T-helper 2 cell treated with Interferon-gamma antibody and Interleukin-4, amounts not matched to agents 100 ng/mL and 5 ng/mL, for 36 hours (primary cell): Measurements from ENCODE around the gene DLEU7. TPM values are rescaled to one million over a fixed set of nuclear protein-coding genes. Genes with fewer than 3 reads are reported as not detected.

ENCODE experiments used
- intact Hi-C: fragments of 100-400 bp; cut with micrococcal nuclease; formaldehyde crosslinking; loops from one replicate; pipeline ENCODE4 v1.15.1; 2023
- total RNA-seq: library from RNA; stranded (reverse); gene quantifications from 2 replicates; pipeline ENCODE4 v1.2.3, GENCODE V29; 2022

DLEU7 gene
- total RNA-seq, 1 donor from 2014 or later, result not detected

- intact Hi-C loops, result no loop called here
Observed at GRCh38 chr13:50797091-50797490, 46.4 kb downstream of the DLEU7 start.

DNA sequence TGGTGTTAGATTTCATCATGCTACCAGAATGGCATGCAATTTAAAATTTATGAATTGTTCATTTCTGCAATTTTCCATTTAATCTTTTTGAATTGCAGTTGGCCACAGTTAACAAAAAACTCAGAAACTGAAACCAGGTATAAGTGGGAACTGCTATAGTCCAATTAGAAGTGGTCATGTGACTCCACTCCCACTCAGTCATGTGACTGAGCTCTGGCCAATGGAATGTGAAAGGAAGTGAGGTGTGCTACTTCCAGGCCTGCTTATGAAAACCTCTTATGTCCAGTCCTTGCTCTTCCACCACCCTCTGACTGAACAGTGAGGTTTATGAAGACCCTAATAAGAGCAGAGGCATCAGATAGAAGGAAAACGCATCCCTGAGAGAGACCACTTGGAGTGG lies 47.0 kb downstream of the DLEU7 start:
- intact Hi-C loops, result no loop called here

- intact Hi-C loops, result no loop called here
Observed at GRCh38 chr13:50794226-50794625, 49.3 kb downstream of the DLEU7 start.

DNA sequence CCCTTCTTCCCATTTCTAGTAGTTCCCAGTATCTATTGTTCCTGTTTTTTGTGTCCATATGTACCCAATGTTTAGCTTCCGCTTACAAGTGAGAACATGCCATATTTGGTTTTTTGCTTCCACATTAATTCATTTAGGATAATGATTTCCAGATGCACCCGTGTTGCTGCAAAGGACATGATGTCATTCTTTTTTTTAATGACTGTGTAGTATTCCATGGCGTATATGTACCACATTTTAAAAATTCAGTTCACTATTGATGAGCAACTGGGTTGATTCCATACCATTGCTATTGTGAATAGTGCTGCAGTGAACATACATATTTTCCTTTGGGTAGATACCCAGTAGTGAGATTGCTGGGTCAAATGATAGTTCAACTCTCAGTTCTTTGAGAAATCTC lies 50.5 kb downstream of the DLEU7 start:
- intact Hi-C loops, result no loop called here

GRCh38 chr13:50788551-50789210 lies 54.8 kb downstream of the DLEU7 start:
- intact Hi-C loops, result no loop called here

DNA sequence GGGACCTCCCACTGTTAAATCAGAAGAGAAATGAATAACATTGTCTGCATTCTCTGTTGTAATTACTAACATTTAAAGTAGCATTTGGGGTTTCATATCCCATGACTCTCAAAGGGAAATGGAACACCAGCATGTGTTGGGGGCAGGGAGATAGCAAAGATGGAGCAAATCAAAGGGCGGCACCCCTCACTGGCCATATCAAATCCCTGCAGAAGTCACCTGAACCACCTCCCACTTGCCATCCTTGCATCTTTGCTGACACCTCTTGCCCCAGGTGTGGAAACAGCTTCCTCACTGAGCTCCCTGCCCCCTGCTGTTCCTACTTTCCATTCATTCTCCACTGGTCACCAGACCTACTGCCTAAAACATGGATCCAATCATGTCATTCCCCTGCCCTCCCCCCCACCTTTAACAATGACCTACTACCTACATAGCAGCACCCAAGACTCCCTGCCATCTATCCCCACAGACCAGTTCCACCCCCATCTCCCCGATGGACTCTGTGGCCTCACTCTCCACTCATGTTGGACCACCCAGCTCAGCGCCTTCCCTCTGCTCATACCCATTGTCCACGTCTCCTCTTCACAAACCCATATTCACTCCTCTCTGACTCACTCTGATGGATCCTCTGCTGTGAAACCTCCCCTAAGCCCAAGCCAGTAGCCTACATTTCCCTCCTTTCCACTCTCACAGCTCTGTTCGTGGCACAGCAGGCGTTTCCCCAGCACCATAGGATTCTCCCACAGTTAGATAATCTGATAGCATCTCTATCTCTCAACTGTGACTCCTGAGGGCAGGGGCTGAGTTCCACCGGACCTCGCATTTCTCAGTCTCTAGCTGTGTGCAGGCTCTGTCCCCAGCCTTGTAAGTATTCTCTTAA lies 55.9 kb downstream of the DLEU7 start:
- intact Hi-C loops, result no loop called here

DNA sequence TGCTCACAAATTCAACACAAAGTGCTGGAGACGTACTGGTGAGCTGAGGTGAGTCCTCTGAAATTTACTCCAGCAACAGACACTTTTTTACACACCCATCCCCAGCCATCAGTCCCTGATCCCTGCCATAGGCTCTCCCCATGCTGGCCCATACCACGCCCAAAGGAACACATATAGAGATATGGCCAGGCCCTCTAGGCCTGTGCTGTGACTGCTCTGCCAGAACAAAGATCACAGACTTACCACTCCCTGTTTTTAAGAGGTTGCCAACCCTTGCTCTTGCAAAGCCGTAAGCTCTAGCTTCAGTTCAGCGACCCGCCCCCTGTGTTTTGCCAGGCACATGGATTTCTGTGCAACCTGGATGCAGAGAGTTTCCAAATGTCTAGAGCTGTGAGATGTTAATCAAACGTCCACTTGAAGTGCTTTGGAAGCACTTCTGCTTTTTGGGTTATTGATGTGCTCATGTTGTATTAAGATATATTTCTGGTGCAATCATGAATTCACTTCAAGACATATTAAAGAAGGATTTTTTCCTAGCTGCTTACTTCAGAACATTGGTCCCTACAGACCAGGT lies 59.7 kb downstream of the DLEU7 start:
- intact Hi-C loops, result no loop called here

GRCh38 chr13:50783066-50783465 lies 60.4 kb downstream of the DLEU7 start:
- intact Hi-C loops, result no loop called here

DNA sequence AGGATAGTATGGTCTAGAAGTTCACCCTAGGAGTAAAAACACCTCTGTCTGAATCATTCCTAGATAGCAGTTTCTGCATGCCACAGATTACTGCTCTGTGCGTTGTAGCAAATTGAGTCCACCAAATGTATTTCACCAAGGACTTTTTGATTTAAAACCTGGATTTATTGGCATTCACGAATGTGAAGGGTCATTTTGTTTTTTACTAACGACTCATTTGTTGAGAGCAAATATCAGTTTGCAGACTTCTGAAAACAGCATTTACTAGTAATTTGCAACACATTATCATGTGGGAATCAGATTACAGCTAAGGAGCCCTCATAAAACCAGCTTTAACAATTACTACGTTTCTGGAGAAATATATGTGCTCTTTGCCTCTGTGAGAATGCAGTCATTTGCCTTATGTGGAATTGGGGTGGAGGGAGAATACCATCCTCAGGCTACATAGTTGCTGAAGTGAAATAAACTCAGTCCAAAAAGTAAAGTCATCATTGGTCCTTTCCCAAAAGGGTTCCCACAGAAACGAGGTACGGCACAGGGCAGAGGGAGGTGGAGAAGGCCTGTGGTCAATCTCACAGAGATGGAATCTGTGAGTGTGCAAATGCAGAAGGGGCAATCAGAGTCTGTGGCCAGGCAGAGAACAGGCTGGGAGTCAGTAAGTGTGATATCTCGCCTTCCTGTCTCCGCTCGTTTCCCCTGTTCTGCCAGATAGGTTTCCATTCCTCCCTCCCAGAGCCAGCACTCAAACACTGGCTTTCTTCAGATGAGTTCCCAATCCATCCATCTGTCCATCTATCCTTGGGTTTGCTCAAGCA lies 63.1 kb downstream of the DLEU7 start:
- intact Hi-C loops, result no loop called here

DNA sequence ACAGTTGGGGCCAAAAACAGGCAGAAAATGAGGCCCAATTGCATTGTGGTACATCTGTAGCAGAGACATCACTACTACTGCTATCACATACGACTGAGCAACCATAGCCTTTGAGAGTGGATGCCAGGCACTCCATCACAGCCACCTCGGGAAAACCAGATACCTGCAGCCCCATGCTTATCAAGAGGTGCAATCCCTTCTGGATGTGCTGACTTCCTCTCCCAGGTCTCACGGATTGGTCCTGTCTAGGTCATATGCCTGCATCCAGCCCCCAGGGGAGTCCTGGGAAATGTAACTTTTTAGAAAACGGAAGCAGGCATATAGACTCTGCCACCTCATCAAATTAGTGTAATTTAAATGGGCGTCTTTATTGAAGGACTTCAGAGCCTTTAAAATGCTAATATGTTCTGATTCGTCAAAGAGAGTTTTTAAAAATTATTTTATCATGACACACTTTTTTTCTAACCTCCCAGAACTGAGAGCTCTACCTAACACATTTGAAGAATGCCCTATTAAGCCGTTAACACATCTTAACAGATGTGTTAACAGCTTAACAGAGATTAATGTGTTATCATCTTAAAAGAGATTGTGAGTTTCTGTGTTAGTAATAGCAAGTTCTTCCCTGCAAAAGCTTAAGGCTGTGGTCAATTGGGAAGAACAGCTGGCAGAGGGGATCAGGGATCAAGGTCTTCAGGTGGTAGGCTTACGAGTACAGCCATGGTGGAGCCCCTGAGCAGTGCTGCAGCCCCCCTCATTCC lies 63.9 kb downstream of the DLEU7 start:
- intact Hi-C loops, result no loop called here

Other genes with a start within 250 kb of the DLEU7 start
- gene RNASEH2B, start 66.1 kb upstream of the DLEU7 start, total RNA-seq, result 127 and 132 TPM in 2 replicates